Activated naive CD8-positive, alpha-beta T cell treated with anti-CD3 and anti-CD28 coated beads for 36 hours (primary cell): ENCODE results near the gene HDAC4. TPM values are rescaled to one million over a fixed set of nuclear protein-coding genes. Genes with fewer than 3 reads are reported as not detected.

Experiments
- DNase-seq: peaks from one replicate; pipeline ENCODE4 v3.0.0; 2021
- H3K27ac Mint-ChIP-seq: one replicate; pipeline ENCODE4 v1.8.0; 2022; ENCODE audit warnings: mild to moderate bottlenecking, moderate library complexity, mixed read lengths
- H3K27me3 Mint-ChIP-seq: one replicate; pipeline ENCODE4 v1.8.0; 2022; ENCODE audit warnings: mild to moderate bottlenecking, mixed read lengths
- H3K36me3 Mint-ChIP-seq: one replicate; pipeline ENCODE4 v1.8.0; 2021; ENCODE audit warnings: mild to moderate bottlenecking, mixed read lengths
- H3K4me1 Mint-ChIP-seq: one replicate; pipeline ENCODE4 v1.8.0; 2021; ENCODE audit warnings: mixed read lengths
- H3K4me3 Mint-ChIP-seq: one replicate; pipeline ENCODE4 v1.8.0; 2022; ENCODE audit warnings: mild to moderate bottlenecking, moderate library complexity, mixed read lengths
- H3K9me3 Mint-ChIP-seq: one replicate; pipeline ENCODE4 v1.8.0; 2022; ENCODE audit warnings: mixed read lengths
- total RNA-seq, 2 experiments: library from RNA; stranded (reverse); gene quantifications; one replicate each; pipeline ENCODE4 v1.2.3, GENCODE V29; 2021

HDAC4 gene
- total RNA-seq, 2 experiments from 2014 or later = 19.1 to 20.2 TPM

DNA sequence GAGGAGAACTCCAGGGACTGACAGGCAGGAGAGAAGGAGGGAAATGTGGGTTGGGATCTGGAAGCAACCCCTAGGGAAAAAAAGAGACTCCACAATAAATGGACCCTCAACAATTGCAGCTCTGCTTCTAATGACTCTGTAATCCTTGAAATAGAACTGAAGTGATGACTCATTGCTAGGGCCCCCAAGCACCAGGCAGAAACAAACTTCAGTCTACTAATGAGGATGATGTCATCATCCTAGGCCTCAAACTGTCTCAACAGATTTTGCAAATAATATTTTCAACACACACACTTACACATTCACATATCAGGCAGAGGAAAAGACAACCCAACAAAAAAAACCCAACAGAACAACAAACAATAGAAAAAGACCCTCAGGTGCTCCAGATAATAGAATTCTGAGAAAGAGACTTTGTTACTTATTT is 143.3 kb downstream of the HDAC4 start:
- H3K4me1 Mint-ChIP-seq = peaks cover 87% of the 10 kb centered on the region
- H3K27ac Mint-ChIP-seq = peak overlapping the region; percentile 95
- H3K36me3 Mint-ChIP-seq = peaks cover 18% of the 10 kb centered on the region
- DNase-seq = no peak
- peak overlapping the region; percentile 44 for H3K4me3 Mint-ChIP-seq
- peaks cover 7% of the 10 kb centered on the region for H3K9me3 Mint-ChIP-seq
- peaks cover 4% of the 10 kb centered on the region for H3K27me3 Mint-ChIP-seq

- Mint-ChIP-seq H3K27ac (no peak overlapping the region), H3K27me3 (peaks cover 4% of the 10 kb centered on the region), H3K9me3 (peaks cover 7% of the 10 kb centered on the region), H3K4me3 (no peak overlapping the region), H3K4me1 (peaks cover 91% of the 10 kb centered on the region), H3K36me3 (peaks cover 18% of the 10 kb centered on the region)
- no peak for DNase-seq
Observed at GRCh38 chr2:239256350-239256743, 144.5 kb downstream of the HDAC4 start.

DNA sequence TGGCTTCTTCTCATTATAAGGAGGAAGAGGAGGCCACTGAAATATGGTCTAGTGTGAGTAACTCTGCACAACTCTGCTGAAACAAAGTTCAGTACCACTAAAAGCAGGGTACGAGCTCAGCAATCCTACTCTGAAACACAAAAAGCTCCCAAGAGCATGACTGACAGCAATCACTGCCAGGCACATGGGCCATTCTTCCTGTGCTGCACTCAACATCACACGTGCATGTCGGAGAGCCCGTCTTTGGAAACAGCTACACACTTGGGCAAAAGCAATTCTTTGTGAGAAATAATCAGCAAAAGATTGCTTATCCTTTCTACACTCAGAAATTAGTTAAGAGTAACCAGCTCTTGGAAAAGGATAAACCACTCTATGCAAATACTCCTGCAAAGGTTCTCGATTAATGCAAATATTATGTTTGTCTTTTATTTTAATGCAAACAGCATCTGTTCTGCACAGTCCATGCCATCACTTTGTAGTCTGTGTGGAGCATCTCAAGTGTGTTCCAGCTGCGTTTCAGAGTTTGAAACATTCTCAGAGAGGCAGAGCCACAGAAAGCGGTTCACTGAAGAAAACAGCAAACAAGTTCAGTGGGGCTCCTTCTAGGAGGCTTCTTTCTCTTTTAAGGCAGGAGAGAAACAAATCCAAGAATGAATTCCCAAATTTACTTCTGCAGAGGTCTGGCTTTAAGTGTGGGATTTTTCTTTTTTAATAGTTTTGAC is 145.0 kb downstream of the HDAC4 start:
- H3K9me3 Mint-ChIP-seq = peaks cover 7% of the 10 kb centered on the region

GRCh38 chr2:239255218-239255617 is 145.6 kb downstream of the HDAC4 start:
- Mint-ChIP-seq H3K9me3 (peaks cover 7% of the 10 kb centered on the region), H3K4me1 (peaks cover 82% of the 10 kb centered on the region), H3K36me3 (peaks cover 18% of the 10 kb centered on the region), H3K4me3 (no peak overlapping the region), H3K27me3 (peaks cover 4% of the 10 kb centered on the region), H3K27ac (no peak overlapping the region)
- DNase-seq = no peak

More for the DNA sequence above, 145.0 kb downstream of the HDAC4 start:
- no peak for DNase-seq
- no peak overlapping the region for H3K4me3 Mint-ChIP-seq
- H3K27ac Mint-ChIP-seq = no peak overlapping the region
- H3K4me1 Mint-ChIP-seq = peaks cover 87% of the 10 kb centered on the region
- H3K36me3 Mint-ChIP-seq = peaks cover 18% of the 10 kb centered on the region
- H3K27me3 Mint-ChIP-seq = peaks cover 4% of the 10 kb centered on the region

DNA sequence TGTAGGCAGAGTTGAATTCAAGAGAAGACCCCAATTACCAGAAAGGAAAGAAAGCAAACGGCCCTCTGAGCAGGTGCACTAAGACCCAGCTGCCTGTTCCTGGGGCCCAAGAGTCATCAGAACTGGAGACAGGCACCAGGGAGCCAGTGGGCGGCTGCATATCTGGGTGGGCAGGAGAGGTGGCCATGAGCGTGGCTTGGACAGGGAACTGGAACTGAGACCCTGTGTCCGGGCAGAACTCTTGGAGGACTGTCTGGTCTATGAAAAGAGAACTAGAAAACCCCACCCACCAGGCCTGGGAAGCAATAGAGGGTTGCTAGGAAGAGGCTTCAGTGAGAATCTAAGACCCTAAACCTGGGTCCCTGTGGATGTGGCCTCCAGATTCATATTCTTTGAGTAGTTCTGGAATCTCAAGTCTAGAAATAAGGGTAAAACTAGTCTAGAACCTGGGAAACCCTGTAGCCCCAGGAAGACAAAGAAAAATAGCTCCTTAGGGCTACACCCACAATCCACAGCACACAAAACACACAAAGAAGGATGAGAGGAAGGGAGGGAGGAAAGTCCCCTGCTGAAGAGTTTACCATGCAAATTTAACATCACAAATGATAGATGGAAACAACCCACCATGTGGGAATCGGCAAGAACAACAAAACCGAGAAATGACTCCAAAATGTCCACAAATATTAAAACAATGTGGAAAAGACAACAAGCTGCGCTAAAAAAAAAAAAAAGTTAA is 147.0 kb downstream of the HDAC4 start:
- peaks cover 76% of the 10 kb centered on the region for H3K4me1 Mint-ChIP-seq
- H3K36me3 Mint-ChIP-seq = peaks cover 21% of the 10 kb centered on the region
- peaks cover 7% of the 10 kb centered on the region for H3K9me3 Mint-ChIP-seq
- DNase-seq = no peak
- H3K27me3 Mint-ChIP-seq = peaks cover 4% of the 10 kb centered on the region
- no peak overlapping the region for H3K4me3 Mint-ChIP-seq
- H3K27ac Mint-ChIP-seq = no peak overlapping the region

DNA sequence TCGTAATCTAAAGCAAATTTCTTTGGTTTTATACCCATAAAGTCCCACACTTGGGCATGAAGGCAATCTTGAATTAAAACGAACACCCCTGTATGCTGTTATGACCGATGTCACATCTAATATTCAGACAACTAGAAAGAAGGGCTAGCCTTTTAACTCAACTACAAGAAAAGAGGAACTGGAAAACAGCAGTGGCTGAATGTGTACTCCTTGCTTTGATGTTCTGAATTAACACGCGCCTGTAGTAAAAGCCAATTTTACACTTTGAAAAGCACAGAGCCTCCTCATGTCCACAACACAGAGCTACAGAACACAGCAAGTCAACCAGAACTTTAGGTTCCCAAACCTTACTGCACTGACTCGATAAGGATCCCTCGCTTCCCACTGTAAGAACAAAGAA is 147.6 kb downstream of the HDAC4 start:
- H3K27me3 Mint-ChIP-seq = peaks cover 4% of the 10 kb centered on the region
- peaks cover 7% of the 10 kb centered on the region for H3K9me3 Mint-ChIP-seq
- peaks cover 76% of the 10 kb centered on the region for H3K4me1 Mint-ChIP-seq
- H3K36me3 Mint-ChIP-seq = peaks cover 19% of the 10 kb centered on the region
- H3K27ac Mint-ChIP-seq = no peak overlapping the region
- peak overlapping the region; percentile 80 for H3K4me3 Mint-ChIP-seq
- DNase-seq = no peak

GRCh38 chr2:239252801-239253200 is 148.0 kb downstream of the HDAC4 start:
- no peak for DNase-seq
- Mint-ChIP-seq H3K27ac (peak overlapping the region; percentile 59), H3K36me3 (peaks cover 14% of the 10 kb centered on the region), H3K27me3 (peaks cover 4% of the 10 kb centered on the region), H3K9me3 (peaks cover 4% of the 10 kb centered on the region), H3K4me3 (peak overlapping the region; percentile 80), H3K4me1 (peaks cover 72% of the 10 kb centered on the region)

DNA sequence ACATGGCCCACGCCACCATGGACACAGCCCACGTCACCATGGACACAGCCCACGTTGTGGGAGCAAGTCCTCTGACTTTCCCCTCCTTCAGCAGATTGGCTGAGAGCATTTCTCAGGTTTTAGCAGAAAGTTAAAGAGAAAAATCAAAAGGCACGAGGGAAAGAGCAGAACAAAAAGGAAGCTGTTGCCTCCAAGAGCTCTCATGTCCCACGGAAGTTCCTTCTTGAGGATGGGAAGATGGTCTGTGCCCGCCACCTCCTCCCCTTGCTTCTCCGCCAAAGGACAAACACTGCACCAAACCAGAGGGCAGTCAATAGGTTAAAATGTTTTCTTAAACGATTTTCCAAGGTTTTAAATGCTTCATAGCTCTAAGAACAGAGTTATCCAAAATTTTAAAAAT is 148.4 kb downstream of the HDAC4 start:
- no peak for DNase-seq
- Mint-ChIP-seq H3K27ac (no peak overlapping the region), H3K4me3 (no peak overlapping the region), H3K27me3 (peaks cover 4% of the 10 kb centered on the region), H3K9me3 (peaks cover 1% of the 10 kb centered on the region), H3K36me3 (peaks cover 10% of the 10 kb centered on the region), H3K4me1 (peaks cover 72% of the 10 kb centered on the region)

DNA sequence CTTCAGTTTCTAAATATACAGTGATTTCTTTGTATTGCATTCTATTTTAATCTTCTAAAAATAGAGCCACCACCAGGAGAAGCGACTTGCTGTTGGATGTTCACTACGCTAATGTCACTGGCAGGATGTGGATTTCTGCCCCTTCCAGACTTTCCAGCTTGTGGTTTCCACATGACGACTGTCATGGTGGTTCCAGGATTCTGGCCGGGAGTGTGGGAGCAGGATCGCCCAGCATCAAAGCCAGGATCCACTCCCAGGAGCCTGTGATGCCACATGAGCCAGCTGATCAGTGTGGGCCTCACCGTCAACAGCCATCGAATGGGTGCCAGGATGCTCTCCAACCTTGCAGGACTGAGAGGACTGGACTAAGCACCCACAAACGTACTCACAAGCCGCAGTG is 148.8 kb downstream of the HDAC4 start:
- no peak overlapping the region for H3K4me3 Mint-ChIP-seq
- peaks cover 12% of the 10 kb centered on the region for H3K36me3 Mint-ChIP-seq
- peaks cover 72% of the 10 kb centered on the region for H3K4me1 Mint-ChIP-seq
- no peaks in the 10 kb centered on the region for H3K9me3 Mint-ChIP-seq
- peaks cover 4% of the 10 kb centered on the region for H3K27me3 Mint-ChIP-seq
- H3K27ac Mint-ChIP-seq = no peak overlapping the region
- no peak for DNase-seq

GRCh38 chr2:239250216-239251081 is 150.4 kb downstream of the HDAC4 start:
- H3K27me3 Mint-ChIP-seq = peaks cover 4% of the 10 kb centered on the region
- H3K4me1 Mint-ChIP-seq = peaks cover 64% of the 10 kb centered on the region
- H3K4me3 Mint-ChIP-seq = no peak overlapping the region
- peaks cover 12% of the 10 kb centered on the region for H3K36me3 Mint-ChIP-seq
- no peaks in the 10 kb centered on the region for H3K9me3 Mint-ChIP-seq
- no peak overlapping the region for H3K27ac Mint-ChIP-seq
- DNase-seq = no peak

DNA sequence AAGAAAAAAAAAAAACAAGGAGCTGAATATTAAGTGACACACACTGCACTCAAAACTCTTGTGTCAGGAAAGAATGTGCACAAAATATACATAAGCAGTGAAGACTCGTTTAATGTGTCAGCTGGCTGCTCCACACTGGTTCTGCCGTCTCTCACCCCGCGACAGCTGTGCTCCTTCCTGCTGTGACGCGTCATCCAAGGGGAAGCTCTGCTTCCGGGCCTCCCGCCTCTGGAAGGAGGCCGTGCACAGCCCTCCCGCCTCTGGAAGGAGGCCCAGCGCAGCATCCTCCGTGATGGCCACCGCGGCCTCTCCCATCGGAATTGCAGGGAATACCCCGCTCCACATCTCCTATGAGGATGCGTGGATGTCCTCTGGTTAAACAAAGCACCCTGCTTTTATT is 151.0 kb downstream of the HDAC4 start:
- peaks cover 12% of the 10 kb centered on the region for H3K36me3 Mint-ChIP-seq
- no peaks in the 10 kb centered on the region for H3K9me3 Mint-ChIP-seq
- H3K4me3 Mint-ChIP-seq = no peak overlapping the region
- peaks cover 4% of the 10 kb centered on the region for H3K27me3 Mint-ChIP-seq
- H3K4me1 Mint-ChIP-seq = peaks cover 63% of the 10 kb centered on the region
- DNase-seq = no peak
- no peak overlapping the region for H3K27ac Mint-ChIP-seq

GRCh38 chr2:239249048-239249447 is 151.8 kb downstream of the HDAC4 start:
- Mint-ChIP-seq H3K27me3 (peaks cover 4% of the 10 kb centered on the region), H3K27ac (no peak overlapping the region), H3K4me1 (peaks cover 58% of the 10 kb centered on the region), H3K36me3 (peaks cover 10% of the 10 kb centered on the region), H3K4me3 (no peak overlapping the region), H3K9me3 (no peaks in the 10 kb centered on the region)
- no peak for DNase-seq

GRCh38 chr2:239247401-239248245 is 153.2 kb downstream of the HDAC4 start:
- Mint-ChIP-seq H3K36me3 (peaks cover 6% of the 10 kb centered on the region), H3K4me3 (no peak overlapping the region), H3K27me3 (no peaks in the 10 kb centered on the region), H3K9me3 (peaks cover 2% of the 10 kb centered on the region), H3K4me1 (peaks cover 48% of the 10 kb centered on the region), H3K27ac (no peak overlapping the region)
- no peak for DNase-seq

GRCh38 chr2:239246723-239247122 is 154.1 kb downstream of the HDAC4 start:
- no peak for DNase-seq
- H3K9me3 Mint-ChIP-seq = peaks cover 2% of the 10 kb centered on the region
- peaks cover 6% of the 10 kb centered on the region for H3K36me3 Mint-ChIP-seq
- H3K27me3 Mint-ChIP-seq = no peaks in the 10 kb centered on the region
- H3K4me1 Mint-ChIP-seq = peaks cover 42% of the 10 kb centered on the region
- no peak overlapping the region for H3K27ac Mint-ChIP-seq
- H3K4me3 Mint-ChIP-seq = no peak overlapping the region
